GM12878 (cell line): ENCODE results near the gene SF3B2. TPM values are rescaled to one million over a fixed set of nuclear protein-coding genes. Genes with fewer than 3 reads are reported as not detected.

ENCODE experiments used
- ATAC-seq: fragments of 200-7000 bp; cut with Tn5 transposase; 3 replicates; pipeline ENCODE4 v1.9.1; 2020; ENCODE audit warnings: mild to moderate bottlenecking, moderate library complexity
- BruUV-seq: library from RNA; stranded (reverse); fragments of 400-500 nt; replicated peaks from 2 replicates; lab custom pipeline; 2021; lab: Mats Ljungman, UMichigan
- CTCF ChIA-PET: fragments of 300-600 bp; sonication (Branson Sonifier 250); formaldehyde crosslinking; extraction: SDS; loops from one replicate; lab custom pipeline; 2021; ENCODE audit warnings: inconsistent platforms; lab: Yijun Ruan, JAX
- POLR2A ChIA-PET: fragments of 350-600 bp; formaldehyde crosslinking; extraction: SDS; loops from one replicate; lab custom pipeline; 2021; ENCODE audit warnings: inconsistent platforms; lab: Charles Lee
- RAD21 ChIA-PET: fragments of 300-600 bp; sonication (Branson Sonifier 250); formaldehyde crosslinking; loops from one replicate; lab custom pipeline; 2023; ENCODE audit warnings: antibody characterized with exemption; ENCODE audit not compliant: unreplicated experiment; lab: Charles Lee
- SMC1A ChIA-PET: fragments of 300-600 bp; sonication (Branson Sonifier 250); formaldehyde crosslinking; loops from one replicate; lab custom pipeline; 2023; ENCODE audit not compliant: unreplicated experiment, uncharacterized antibody; lab: Charles Lee
- DNase-seq: peaks from one replicate; pipeline ENCODE4 v3.0.0-alpha.2; 2011; ENCODE audit warnings: low read depth, low spot score
- FAIRE-seq: peaks from 3 replicates; lab custom pipeline; 2011; peaks lifted over from hg19 to GRCh38; lab: Jason Lieb, UNC
- H2AFZ ChIP-seq: 2 replicates; pipeline ENCODE4 v1.6.0; 2011; ENCODE audit warnings: low read depth, low read length, control low read depth; ENCODE audit not compliant: control insufficient read depth
- H3K27ac ChIP-seq: 2 replicates; pipeline ENCODE4 v1.5.1; 2011; ENCODE audit warnings: control low read depth; ENCODE audit not compliant: control insufficient read depth, insufficient read depth
- H3K27me3 ChIP-seq, 2 experiments: replicated peaks in 1 of 2; 2 replicates each; pipeline versions ENCODE4 v1.6.0 to v1.6.1; 2011; ENCODE audit warnings: low read length in 1 of 2; ENCODE audit not compliant: control insufficient read depth in 2 of 2, insufficient read depth in 2 of 2
- H3K36me3 ChIP-seq, 2 experiments: 2 replicates each; pipeline ENCODE4 v1.5.1; 2011; ENCODE audit warnings: low read length in 1 of 2; ENCODE audit not compliant: control insufficient read depth in 2 of 2, insufficient read depth in 2 of 2
- H3K4me1 ChIP-seq: 2 replicates; pipeline ENCODE4 v1.6.1; 2011; ENCODE audit warnings: mild to moderate bottlenecking, low read length, moderate library complexity, mixed read lengths; ENCODE audit not compliant: control insufficient read depth, insufficient read depth
- H3K4me2 ChIP-seq: 2 replicates; pipeline ENCODE4 v1.6.0; 2011; ENCODE audit warnings: control low read depth; ENCODE audit not compliant: control insufficient read depth, insufficient read depth
- H3K4me3 ChIP-seq: fragments of 200-600 bp; sonication (generic); 2 replicates; pipeline ENCODE4 v1.5.1; 2016
- H3K79me2 ChIP-seq: 2 replicates; pipeline ENCODE4 v1.6.0; 2011; ENCODE audit warnings: low read length; ENCODE audit not compliant: control insufficient read depth, insufficient read depth
- H3K9ac ChIP-seq: 2 replicates; pipeline ENCODE4 v1.8.0; 2011; ENCODE audit warnings: low read length, control low read depth, mixed read lengths; ENCODE audit not compliant: control insufficient read depth, insufficient read depth
- H3K9me3 ChIP-seq: replicated peaks from 3 replicates; pipeline ENCODE4 v1.5.1; 2011; ENCODE audit warnings: mild to moderate bottlenecking, low read length; ENCODE audit not compliant: control insufficient read depth, insufficient read depth
- H4K20me1 ChIP-seq: 2 replicates; pipeline ENCODE4 v1.6.0; 2011; ENCODE audit not compliant: control insufficient read depth, insufficient read depth
- SIN3A ChIP-seq: IDR thresholded peaks from 2 replicates; pipeline ENCODE4 v1.6.1; 2012; ENCODE audit warnings: low read depth, low read length, improper control_type of control experiment
- WGBS: methylation state at CpG from one replicate; pipeline ENCODE4 v1.1.6; 2016; ENCODE audit warnings: low lambda C conversion rate; ENCODE audit not compliant: insufficient replicate concordance, insufficient coverage; ENCODE audit errors: missing lambda C conversion rate; 5-methylcytosine and 5-hydroxymethylcytosine counted together
- in situ Hi-C: fragments of 300-500 bp; cut with MboI; formaldehyde crosslinking; loops from 9 replicates; pipeline ENCODE4 v1.14.3; 2018; ENCODE audit warnings: mixed read lengths
- intact Hi-C: fragments of 100-400 bp; cut with micrococcal nuclease; formaldehyde crosslinking; loops from one replicate; pipeline ENCODE4 v1.14.2; 2022; ENCODE audit not compliant: unreplicated experiment
- polyA plus RNA-seq, 11 experiments: library from polyadenylated mRNA; depleted of rRNA in 4 of 11; unstranded in 6 of 11; stranded (reverse) in 5 of 11; fragments of >200 nt; fragmentation: Nextera tagmentation in 4 of 11; fragmentation: Illumina TruSeq in 1 of 11; extraction: Ambion mirVana in 4 of 11; extraction: Trizol in 1 of 11; gene quantifications; 1 replicate in 1 of 11; 2 replicates in 10 of 11; pipeline versions ENCODE4 v1.2.1 to v1.2.3, GENCODE V29; 2011 to 2016; ENCODE audit warnings: inconsistent platforms in 2 of 11, missing spikeins in 2 of 11, low read depth in 1 of 11
- total RNA-seq, 4 experiments: library from RNA; depleted of rRNA in 3 of 4; stranded (reverse); fragments of >200 nt in 3 of 4; fragmentation: Illumina TruSeq in 1 of 4; extraction: Trizol in 1 of 4; gene quantifications; 2 replicates each; pipeline versions ENCODE4 v1.2.1 to v1.2.3, GENCODE V29; 2013 to 2021
- TF ChIP-seq, protein P1 (sequence below): IDR thresholded peaks from 2 replicates; pipeline ENCODE4 v1.6.1; 2012; ENCODE audit warnings: mild to moderate bottlenecking, low read depth, low read length

SF3B2 gene
- total and polyA plus RNA-seq, 10 of the 15 experiments (the other 5 are each of a cell fraction or from before 2014, with no cell fraction given) = 56.3 to 245 (median 144) TPM

DNA sequence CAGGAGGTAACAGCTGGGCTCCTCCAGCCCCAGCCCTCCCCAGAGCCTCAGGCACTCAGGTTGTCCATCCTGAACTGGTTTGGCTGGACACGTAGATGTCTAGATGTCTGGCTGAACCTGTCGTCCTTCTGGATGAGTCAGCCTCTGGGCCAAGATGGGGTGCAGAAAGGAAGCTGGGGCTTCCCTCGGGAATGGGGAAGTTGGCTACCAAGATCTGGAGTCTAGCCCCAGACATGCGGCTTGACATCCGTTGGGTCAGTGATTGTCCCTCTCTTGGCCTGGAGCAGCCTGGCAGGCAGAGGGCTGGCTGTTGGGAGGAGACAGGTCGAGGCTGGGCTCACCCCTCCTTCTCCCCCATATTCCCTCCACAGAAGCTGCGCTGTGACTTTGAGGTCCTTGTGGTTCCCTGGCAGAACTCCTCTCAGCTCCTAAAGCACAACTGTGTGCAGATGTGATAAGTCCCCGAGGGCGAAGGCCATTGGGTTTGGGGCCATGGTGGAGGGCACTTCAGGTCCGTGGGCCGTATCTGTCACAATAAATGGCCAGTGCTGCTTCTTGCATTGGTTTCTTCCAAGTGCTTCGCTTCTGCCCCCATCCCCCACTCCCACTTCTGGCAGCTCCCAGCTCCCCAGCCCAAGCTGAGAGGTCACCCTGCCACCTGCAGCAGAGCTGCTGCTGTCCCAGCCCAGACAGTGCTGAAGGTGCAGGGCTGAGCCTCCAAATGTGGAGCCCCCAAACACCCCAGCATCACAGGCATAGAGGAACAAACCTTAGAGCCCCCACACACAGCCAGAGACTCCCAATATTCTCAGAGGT lies 39.0 kb upstream of the SF3B2 start:
- Histone ChIP-seq H3K27me3 (peaks cover 3 to 7% of the 10 kb centered on the region in 2 experiments), H3K9ac (no peak overlapping the region), H2AFZ (no peak overlapping the region), H3K4me2 (no peak overlapping the region), H3K27ac (no peak overlapping the region), H3K4me1 (no peaks in the 10 kb centered on the region), H3K79me2 (no peaks in the 10 kb centered on the region), H4K20me1 (no peaks in the 10 kb centered on the region), H3K36me3 (no peaks in the 10 kb centered on the region), H3K4me3 (no peak overlapping the region), H3K9me3 (no peaks in the 10 kb centered on the region)
- in situ Hi-C loops = no loop called here
- TF ChIP-seq, protein P1, sequence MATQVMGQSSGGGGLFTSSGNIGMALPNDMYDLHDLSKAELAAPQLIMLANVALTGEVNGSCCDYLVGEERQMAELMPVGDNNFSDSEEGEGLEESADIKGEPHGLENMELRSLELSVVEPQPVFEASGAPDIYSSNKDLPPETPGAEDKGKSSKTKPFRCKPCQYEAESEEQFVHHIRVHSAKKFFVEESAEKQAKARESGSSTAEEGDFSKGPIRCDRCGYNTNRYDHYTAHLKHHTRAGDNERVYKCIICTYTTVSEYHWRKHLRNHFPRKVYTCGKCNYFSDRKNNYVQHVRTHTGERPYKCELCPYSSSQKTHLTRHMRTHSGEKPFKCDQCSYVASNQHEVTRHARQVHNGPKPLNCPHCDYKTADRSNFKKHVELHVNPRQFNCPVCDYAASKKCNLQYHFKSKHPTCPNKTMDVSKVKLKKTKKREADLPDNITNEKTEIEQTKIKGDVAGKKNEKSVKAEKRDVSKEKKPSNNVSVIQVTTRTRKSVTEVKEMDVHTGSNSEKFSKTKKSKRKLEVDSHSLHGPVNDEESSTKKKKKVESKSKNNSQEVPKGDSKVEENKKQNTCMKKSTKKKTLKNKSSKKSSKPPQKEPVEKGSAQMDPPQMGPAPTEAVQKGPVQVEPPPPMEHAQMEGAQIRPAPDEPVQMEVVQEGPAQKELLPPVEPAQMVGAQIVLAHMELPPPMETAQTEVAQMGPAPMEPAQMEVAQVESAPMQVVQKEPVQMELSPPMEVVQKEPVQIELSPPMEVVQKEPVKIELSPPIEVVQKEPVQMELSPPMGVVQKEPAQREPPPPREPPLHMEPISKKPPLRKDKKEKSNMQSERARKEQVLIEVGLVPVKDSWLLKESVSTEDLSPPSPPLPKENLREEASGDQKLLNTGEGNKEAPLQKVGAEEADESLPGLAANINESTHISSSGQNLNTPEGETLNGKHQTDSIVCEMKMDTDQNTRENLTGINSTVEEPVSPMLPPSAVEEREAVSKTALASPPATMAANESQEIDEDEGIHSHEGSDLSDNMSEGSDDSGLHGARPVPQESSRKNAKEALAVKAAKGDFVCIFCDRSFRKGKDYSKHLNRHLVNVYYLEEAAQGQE = peak; percentile 54; the same call in 1 of the 2 replicates
- no peak for TF ChIP-seq SIN3A
- no peak for DNase-seq
- WGBS = 12% methylated on average over 12 of the region's 12 CpGs
- intact Hi-C loops = no loop called here
- ATAC-seq = no peak
- ChIA-PET RAD21 (no interaction called here), POLR2A (interaction anchor here (0.6 kb wide), 1 partner anchor 168 kb away, joined by 5 read pairs; no protein-coding TSS in a partner anchor), CTCF (interaction anchor here (2.0 kb wide), 1 partner anchor 9 kb away, joined by 9 read pairs; no protein-coding TSS in a partner anchor), SMC1A (no interaction called here)
- BruUV-seq = no TSS peak
- FAIRE-seq = no peak
